Loucy (cell line): ENCODE results near the gene MCTS1.

Experiments
- EZH2phosphoT487 ChIP-seq: fragments of 200-600 bp; IDR thresholded peaks from 2 replicates; pipeline ENCODE4 v1.6.1; 2018; ENCODE audit warnings: antibody characterized with exemption, mild to moderate bottlenecking, moderate library complexity, borderline replicate concordance
- TF ChIP-seq, protein P1 (sequence below): fragments of 200-600 bp; sonication (generic); conservative IDR thresholded peaks from 2 replicates; pipeline ENCODE4 v1.5.1; 2014; ENCODE audit warnings: mild to moderate bottlenecking, antibody characterized with exemption, low read length

DNA sequence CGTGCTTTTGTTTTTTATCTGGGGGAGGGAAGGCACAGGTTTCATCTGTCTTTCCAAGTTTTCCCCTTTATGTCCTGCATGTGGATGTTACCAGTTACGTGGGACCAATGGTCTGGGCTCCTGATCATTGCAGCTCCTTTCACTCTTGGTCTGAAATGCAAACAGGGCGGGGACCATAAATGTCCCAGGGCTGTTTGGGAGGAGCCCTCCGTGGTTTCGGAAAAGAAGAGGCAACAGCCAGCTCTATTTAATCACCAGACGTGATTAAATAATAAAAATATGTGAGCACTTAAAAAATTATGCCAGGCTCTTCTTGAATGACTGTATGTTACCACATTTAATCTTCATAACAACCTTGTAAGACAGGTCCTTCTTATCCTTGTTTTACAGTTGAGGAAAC is 56.7 kb downstream of the MCTS1 start:
- TF ChIP-seq, protein P1, sequence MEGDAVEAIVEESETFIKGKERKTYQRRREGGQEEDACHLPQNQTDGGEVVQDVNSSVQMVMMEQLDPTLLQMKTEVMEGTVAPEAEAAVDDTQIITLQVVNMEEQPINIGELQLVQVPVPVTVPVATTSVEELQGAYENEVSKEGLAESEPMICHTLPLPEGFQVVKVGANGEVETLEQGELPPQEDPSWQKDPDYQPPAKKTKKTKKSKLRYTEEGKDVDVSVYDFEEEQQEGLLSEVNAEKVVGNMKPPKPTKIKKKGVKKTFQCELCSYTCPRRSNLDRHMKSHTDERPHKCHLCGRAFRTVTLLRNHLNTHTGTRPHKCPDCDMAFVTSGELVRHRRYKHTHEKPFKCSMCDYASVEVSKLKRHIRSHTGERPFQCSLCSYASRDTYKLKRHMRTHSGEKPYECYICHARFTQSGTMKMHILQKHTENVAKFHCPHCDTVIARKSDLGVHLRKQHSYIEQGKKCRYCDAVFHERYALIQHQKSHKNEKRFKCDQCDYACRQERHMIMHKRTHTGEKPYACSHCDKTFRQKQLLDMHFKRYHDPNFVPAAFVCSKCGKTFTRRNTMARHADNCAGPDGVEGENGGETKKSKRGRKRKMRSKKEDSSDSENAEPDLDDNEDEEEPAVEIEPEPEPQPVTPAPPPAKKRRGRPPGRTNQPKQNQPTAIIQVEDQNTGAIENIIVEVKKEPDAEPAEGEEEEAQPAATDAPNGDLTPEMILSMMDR: no peak
- no peak for TF ChIP-seq EZH2phosphoT487
